ENCODE measurements around the gene LMNB1. TPM values are rescaled to one million over a fixed set of nuclear protein-coding genes. Genes with fewer than 3 reads are reported as not detected.
"Not testable (repeated sequence)": the region's sequence is repeated elsewhere in the genome, so short reads cannot be mapped to it uniquely, and the experiment has no call there.

Gene LMNB1
- polyA plus RNA-seq, 3 donors, result 127 to 143 (median 143) TPM

- peak; percentile 71 to 82 (median 81) for DNase-seq (ENCODE audit: low read depth in 3 of 3, low spot score in 2 of 3)
These were observed 1.2 kb downstream of the LMNB1 start for GRCh38 chr5:126777975-126778674.

- no peak for DNase-seq (ENCODE audit: low read depth in 3 of 3, low spot score in 2 of 3)
These were observed 1.9 kb downstream of the LMNB1 start for GRCh38 chr5:126778675-126779403.

GRCh38 chr5:126780165-126780827 lies 3.4 kb downstream of the LMNB1 start:
- no peak for DNase-seq (ENCODE audit: low read depth in 3 of 3, low spot score in 2 of 3)

- DNase-seq (ENCODE audit: low read depth in 3 of 3, low spot score in 2 of 3), result not testable (repeated sequence)
These were observed 11.5 kb downstream of the LMNB1 start for GRCh38 chr5:126788409-126788808.

GRCh38 chr5:126793097-126793496 lies 16.2 kb downstream of the LMNB1 start:
- no peak for DNase-seq (ENCODE audit: low read depth in 3 of 3, low spot score in 2 of 3)

- not testable (repeated sequence) for DNase-seq (ENCODE audit: low read depth in 3 of 3, low spot score in 2 of 3)
These were observed 16.7 kb downstream of the LMNB1 start for GRCh38 chr5:126793648-126794047.

- DNase-seq (ENCODE audit: low read depth in 3 of 3, low spot score in 2 of 3), result no peak
These were observed 17.4 kb downstream of the LMNB1 start for GRCh38 chr5:126794157-126794828.

- DNase-seq (ENCODE audit: low read depth in 3 of 3, low spot score in 2 of 3), result no peak
These were observed 22.8 kb downstream of the LMNB1 start for GRCh38 chr5:126799780-126800179.

GRCh38 chr5:126801174-126801991 lies 24.4 kb downstream of the LMNB1 start:
- no peak for DNase-seq (ENCODE audit: low read depth in 3 of 3, low spot score in 2 of 3)

GRCh38 chr5:126801992-126802294 lies 25.0 kb downstream of the LMNB1 start:
- DNase-seq (ENCODE audit: low read depth in 3 of 3, low spot score in 2 of 3), result no peak

GRCh38 chr5:126805063-126805462 lies 28.1 kb downstream of the LMNB1 start:
- no peak for DNase-seq (ENCODE audit: low read depth in 3 of 3, low spot score in 2 of 3)

GRCh38 chr5:126808521-126808988 lies 31.6 kb downstream of the LMNB1 start:
- DNase-seq (ENCODE audit: low read depth in 3 of 3, low spot score in 2 of 3), result peak in 1 of 3 donors; percentile 18

GRCh38 chr5:126809916-126810315 lies 33.0 kb downstream of the LMNB1 start:
- no peak for DNase-seq (ENCODE audit: low read depth in 3 of 3, low spot score in 2 of 3)

- DNase-seq (ENCODE audit: low read depth in 3 of 3, low spot score in 2 of 3), result no peak
These were observed 33.9 kb downstream of the LMNB1 start for GRCh38 chr5:126810596-126811380.

GRCh38 chr5:126811515-126812198 lies 34.7 kb downstream of the LMNB1 start:
- no peak for DNase-seq (ENCODE audit: low read depth in 3 of 3, low spot score in 2 of 3)

GRCh38 chr5:126812199-126812570 lies 35.2 kb downstream of the LMNB1 start:
- no peak for DNase-seq (ENCODE audit: low read depth in 3 of 3, low spot score in 2 of 3)

- not testable (repeated sequence) for DNase-seq (ENCODE audit: low read depth in 3 of 3, low spot score in 2 of 3)
These were observed 36.9 kb downstream of the LMNB1 start for GRCh38 chr5:126813799-126814198.

GRCh38 chr5:126814721-126815404 lies 37.9 kb downstream of the LMNB1 start:
- DNase-seq (ENCODE audit: low read depth in 3 of 3, low spot score in 2 of 3), result no peak
